ENCODE measurements around the gene CPVL.
"Not testable (repeated sequence)": the region's sequence is repeated elsewhere in the genome, so short reads cannot be mapped to it uniquely, and the experiment has no call there.

Gene CPVL

DNA sequence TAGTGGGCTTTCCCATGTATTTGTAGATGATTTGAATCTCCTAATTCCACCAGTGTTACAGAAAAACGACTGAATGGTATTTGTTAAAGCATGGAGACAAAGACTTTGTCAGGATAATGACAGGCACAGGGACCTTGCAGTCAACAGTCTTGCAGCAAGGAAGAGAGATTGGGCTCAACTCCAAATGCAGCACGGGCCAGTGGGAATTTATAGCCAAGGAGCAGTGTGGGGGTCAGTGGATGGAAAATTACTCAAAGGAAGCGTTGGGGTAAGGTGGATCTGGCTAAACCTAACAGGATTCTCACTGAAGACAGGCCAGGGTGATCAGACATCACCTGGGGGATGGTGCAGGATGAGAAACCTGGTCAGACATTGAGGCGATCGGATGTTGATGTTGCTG lies 24.3 kb downstream of the CPVL start:
- DNase-seq (ENCODE audit: low read depth, low spot score) = no peak
- Histone ChIP-seq H3K9me3 (ENCODE audit: control insufficient read depth, insufficient read depth, low read length) (no peaks in the 10 kb centered on the region; the same call in 1 of the 2 replicates), H3K27ac (ENCODE audit: low read length) (no peak overlapping the region), H3K4me3 (ENCODE audit: low read length) (no peak overlapping the region), H3K27me3 (ENCODE audit: control insufficient read depth, insufficient read depth, low read length) (no peaks in the 10 kb centered on the region), H3K4me1 (ENCODE audit: control insufficient read depth, insufficient read depth, low read length) (peaks cover 2% of the 10 kb centered on the region; the same call in 1 of the 2 replicates), H3K36me3 (ENCODE audit: control insufficient read depth, insufficient read depth, low read length) (no peaks in the 10 kb centered on the region)
- WGBS (ENCODE audit: insufficient coverage, insufficient read length) = no CpG with 5 or more reads among the region's 5 CpGs

DNA sequence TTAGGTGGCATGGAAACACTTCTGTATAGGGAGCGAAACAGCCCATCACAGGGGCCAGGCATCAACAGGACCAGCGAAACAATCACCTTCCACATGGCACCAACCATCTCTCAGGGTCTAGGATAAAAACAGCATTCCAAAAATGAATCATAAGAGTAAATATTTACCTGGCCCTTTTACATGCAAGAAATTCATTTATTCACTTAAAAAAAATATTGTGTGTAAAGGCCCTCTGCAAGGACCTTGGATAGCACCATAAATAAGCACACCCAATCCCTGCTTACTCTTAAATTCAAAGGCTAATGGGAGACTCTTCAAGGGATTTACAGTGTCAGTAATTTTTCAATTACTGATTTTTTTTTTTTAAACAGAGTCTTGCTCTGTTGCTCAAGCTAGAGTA lies 25.4 kb downstream of the CPVL start:
- H3K27ac ChIP-seq (ENCODE audit: low read length) = no peak overlapping the region
- WGBS (ENCODE audit: insufficient coverage, insufficient read length) = no CpG with 5 or more reads among the region's 2 CpGs
- H3K4me3 ChIP-seq (ENCODE audit: low read length) = no peak overlapping the region
- peaks cover 2% of the 10 kb centered on the region; the same call in 1 of the 2 replicates for H3K4me1 ChIP-seq (ENCODE audit: control insufficient read depth, insufficient read depth, low read length)
- no peaks in the 10 kb centered on the region for H3K27me3 ChIP-seq (ENCODE audit: control insufficient read depth, insufficient read depth, low read length)
- no peak for DNase-seq (ENCODE audit: low read depth, low spot score)
- H3K9me3 ChIP-seq (ENCODE audit: control insufficient read depth, insufficient read depth, low read length) = no peaks in the 10 kb centered on the region; the same call in 1 of the 2 replicates
- no peaks in the 10 kb centered on the region for H3K36me3 ChIP-seq (ENCODE audit: control insufficient read depth, insufficient read depth, low read length)

DNA sequence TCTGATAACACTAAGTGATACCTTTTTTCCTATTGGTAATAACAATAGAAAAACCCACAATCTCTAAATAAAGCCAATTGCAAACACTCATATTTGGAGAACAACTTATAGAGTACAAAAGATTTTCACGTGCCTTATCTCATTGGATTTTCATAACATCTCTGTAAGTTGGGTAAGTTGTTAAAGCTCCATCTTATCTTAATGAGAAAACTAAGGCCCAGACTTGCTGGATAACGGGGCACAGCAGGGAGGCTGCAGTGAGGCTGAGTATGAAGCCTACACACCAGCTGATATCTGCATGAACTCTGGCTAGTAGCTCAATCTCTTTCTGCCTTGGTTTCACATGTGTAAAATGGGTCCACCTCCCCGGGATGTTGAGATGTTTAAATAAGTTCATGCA lies 26.8 kb downstream of the CPVL start:
- no peak overlapping the region for H3K4me3 ChIP-seq (ENCODE audit: low read length)
- H3K9me3 ChIP-seq (ENCODE audit: control insufficient read depth, insufficient read depth, low read length) = no peaks in the 10 kb centered on the region; the same call in 1 of the 2 replicates
- H3K4me1 ChIP-seq (ENCODE audit: control insufficient read depth, insufficient read depth, low read length) = peaks cover 2% of the 10 kb centered on the region; the same call in 1 of the 2 replicates
- H3K27me3 ChIP-seq (ENCODE audit: control insufficient read depth, insufficient read depth, low read length) = no peaks in the 10 kb centered on the region
- no peaks in the 10 kb centered on the region for H3K36me3 ChIP-seq (ENCODE audit: control insufficient read depth, insufficient read depth, low read length)
- no peak for DNase-seq (ENCODE audit: low read depth, low spot score)
- H3K27ac ChIP-seq (ENCODE audit: low read length) = no peak overlapping the region
- WGBS (ENCODE audit: insufficient coverage, insufficient read length) = no CpG with 5 or more reads among the region's 3 CpGs

DNA sequence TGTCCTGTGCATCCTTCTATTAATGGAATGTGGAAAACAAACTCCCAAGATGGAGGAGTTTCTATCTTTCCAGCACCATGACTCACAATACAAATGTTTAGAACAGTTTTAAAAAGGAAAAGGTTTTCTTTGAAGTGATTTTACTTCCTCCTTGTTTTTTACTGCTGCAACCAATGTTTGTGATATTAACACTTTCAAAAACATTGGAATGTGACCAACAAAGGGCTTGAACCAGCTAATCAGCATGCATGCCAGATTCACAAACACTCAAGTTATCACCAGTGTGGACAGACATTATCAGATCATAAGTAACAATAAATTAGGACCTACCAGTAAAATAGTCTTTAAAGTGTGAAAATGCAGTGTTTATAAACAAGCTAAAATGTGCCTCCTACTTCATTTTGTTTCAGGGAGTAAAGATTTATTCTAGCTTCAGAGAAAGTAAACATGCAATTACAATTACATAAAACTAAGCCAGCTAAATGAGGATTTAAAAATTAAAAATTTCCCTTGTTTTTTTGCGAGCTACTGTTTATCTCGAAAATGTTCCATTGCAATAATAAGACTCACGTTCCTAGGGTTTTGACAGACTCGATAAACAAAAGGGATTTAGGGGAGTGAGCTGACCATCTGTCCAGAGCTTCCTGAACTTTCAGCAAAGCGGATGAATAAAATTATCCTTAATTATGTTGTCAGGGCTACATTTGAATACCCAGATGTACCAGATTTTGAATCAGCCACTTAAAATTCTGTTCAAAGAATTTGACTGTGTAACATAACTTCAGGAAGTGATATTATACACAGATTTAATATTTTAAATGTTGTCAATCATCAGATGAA lies 29.8 kb downstream of the CPVL start:
- DNase-seq (ENCODE audit: low read depth, low spot score) = no peak
- Histone ChIP-seq H3K27me3 (ENCODE audit: control insufficient read depth, insufficient read depth, low read length) (no peaks in the 10 kb centered on the region), H3K9me3 (ENCODE audit: control insufficient read depth, insufficient read depth, low read length) (no peaks in the 10 kb centered on the region; the same call in 1 of the 2 replicates), H3K27ac (ENCODE audit: low read length) (no peak overlapping the region), H3K36me3 (ENCODE audit: control insufficient read depth, insufficient read depth, low read length) (no peaks in the 10 kb centered on the region), H3K4me3 (ENCODE audit: low read length) (no peak overlapping the region), H3K4me1 (ENCODE audit: control insufficient read depth, insufficient read depth, low read length) (peaks cover 3% of the 10 kb centered on the region; the same call in 1 of the 2 replicates)
- WGBS (ENCODE audit: insufficient coverage, insufficient read length) = no CpG with 5 or more reads among the region's 5 CpGs

DNA sequence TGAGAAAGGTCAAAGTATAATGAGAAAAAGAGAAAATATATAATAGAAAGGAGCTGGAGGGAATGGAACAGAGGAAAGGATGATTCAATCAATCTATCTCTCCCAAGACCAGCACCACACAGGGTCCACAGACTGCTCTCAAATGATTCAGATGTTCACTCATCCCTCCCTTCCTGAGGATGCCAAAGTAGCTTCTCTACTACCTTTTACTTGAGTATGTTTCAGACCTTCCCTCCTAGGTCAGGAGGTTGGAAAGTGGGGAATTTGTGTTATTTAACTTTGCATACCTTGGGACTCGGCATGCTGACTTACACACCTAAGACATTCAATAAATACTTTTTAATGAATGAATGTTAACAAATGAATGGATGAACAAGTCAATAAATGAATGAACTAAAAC lies 30.6 kb downstream of the CPVL start:
- H3K27me3 ChIP-seq (ENCODE audit: control insufficient read depth, insufficient read depth, low read length) = no peaks in the 10 kb centered on the region
- H3K4me1 ChIP-seq (ENCODE audit: control insufficient read depth, insufficient read depth, low read length) = peaks cover 3% of the 10 kb centered on the region; the same call in 1 of the 2 replicates
- H3K36me3 ChIP-seq (ENCODE audit: control insufficient read depth, insufficient read depth, low read length) = no peaks in the 10 kb centered on the region
- WGBS (ENCODE audit: insufficient coverage, insufficient read length) = no CpG with 5 or more reads among the region's 1 CpG
- H3K9me3 ChIP-seq (ENCODE audit: control insufficient read depth, insufficient read depth, low read length) = no peaks in the 10 kb centered on the region; the same call in 1 of the 2 replicates
- DNase-seq (ENCODE audit: low read depth, low spot score) = no peak
- H3K27ac ChIP-seq (ENCODE audit: low read length) = no peak overlapping the region
- H3K4me3 ChIP-seq (ENCODE audit: low read length) = no peak overlapping the region

DNA sequence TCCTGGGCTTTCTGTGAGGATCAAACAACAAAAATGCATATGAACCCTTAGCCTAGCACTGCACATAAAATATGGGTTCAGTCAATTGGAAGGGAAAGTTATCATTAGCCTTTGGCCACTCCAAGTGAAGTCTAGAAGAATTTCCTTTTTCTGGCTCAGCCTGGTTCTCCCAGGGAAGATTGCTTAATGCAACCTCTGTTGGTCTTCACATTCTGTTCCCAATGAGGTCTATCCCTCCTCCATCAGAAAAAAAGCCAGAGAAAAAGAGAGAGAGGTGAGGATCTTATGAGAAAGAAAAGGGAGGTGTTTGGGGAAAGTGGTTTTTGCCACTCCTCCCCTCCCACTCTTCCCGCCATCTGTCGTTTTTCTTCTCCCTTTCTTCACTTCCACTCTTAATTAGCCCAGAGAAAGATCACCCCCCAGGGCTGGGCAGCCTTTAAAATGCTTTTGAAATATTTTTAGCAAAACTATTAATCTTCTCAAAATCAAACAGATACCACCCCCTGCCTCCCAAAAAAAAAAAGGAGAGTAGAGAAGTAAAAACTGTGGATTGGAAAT lies 31.1 kb downstream of the CPVL start:
- H3K36me3 ChIP-seq (ENCODE audit: control insufficient read depth, insufficient read depth, low read length) = no peaks in the 10 kb centered on the region
- DNase-seq (ENCODE audit: low read depth, low spot score) = no peak
- no peak overlapping the region for H3K27ac ChIP-seq (ENCODE audit: low read length)
- H3K4me3 ChIP-seq (ENCODE audit: low read length) = no peak overlapping the region
- no peaks in the 10 kb centered on the region for H3K27me3 ChIP-seq (ENCODE audit: control insufficient read depth, insufficient read depth, low read length)
- WGBS (ENCODE audit: insufficient coverage, insufficient read length) = no CpG with 5 or more reads among the region's 2 CpGs
- peaks cover 3% of the 10 kb centered on the region; the same call in 1 of the 2 replicates for H3K4me1 ChIP-seq (ENCODE audit: control insufficient read depth, insufficient read depth, low read length)
- no peaks in the 10 kb centered on the region; the same call in 1 of the 2 replicates for H3K9me3 ChIP-seq (ENCODE audit: control insufficient read depth, insufficient read depth, low read length)

DNA sequence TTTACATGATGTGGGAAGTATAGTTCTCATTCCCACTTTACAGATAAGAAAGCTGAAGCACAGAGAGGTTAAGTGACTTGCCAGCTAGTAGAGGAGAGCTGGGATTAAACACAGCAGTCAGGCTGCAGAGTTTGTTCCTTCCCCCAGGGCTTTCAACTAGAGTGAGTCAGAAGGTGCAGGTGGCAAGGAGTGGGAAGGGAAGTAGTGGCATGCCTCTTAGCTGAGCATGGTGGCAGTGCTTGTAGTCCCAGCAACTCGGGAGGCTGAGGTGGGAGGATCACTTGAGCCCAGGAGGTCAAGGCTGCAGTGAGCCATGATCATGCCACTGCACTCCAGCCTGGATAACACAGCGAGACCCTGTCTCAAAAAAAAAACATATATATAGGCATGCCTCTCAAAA lies 32.1 kb downstream of the CPVL start:
- H3K27me3 ChIP-seq (ENCODE audit: control insufficient read depth, insufficient read depth, low read length); DNase-seq (ENCODE audit: low read depth, low spot score); H3K27ac ChIP-seq (ENCODE audit: low read length); H3K4me1 ChIP-seq (ENCODE audit: control insufficient read depth, insufficient read depth, low read length); H3K9me3 ChIP-seq (ENCODE audit: control insufficient read depth, insufficient read depth, low read length); H3K4me3 ChIP-seq (ENCODE audit: low read length); H3K36me3 ChIP-seq (ENCODE audit: control insufficient read depth, insufficient read depth, low read length): not testable (repeated sequence)
- WGBS (ENCODE audit: insufficient coverage, insufficient read length) = no CpG with 5 or more reads among the region's 2 CpGs

DNA sequence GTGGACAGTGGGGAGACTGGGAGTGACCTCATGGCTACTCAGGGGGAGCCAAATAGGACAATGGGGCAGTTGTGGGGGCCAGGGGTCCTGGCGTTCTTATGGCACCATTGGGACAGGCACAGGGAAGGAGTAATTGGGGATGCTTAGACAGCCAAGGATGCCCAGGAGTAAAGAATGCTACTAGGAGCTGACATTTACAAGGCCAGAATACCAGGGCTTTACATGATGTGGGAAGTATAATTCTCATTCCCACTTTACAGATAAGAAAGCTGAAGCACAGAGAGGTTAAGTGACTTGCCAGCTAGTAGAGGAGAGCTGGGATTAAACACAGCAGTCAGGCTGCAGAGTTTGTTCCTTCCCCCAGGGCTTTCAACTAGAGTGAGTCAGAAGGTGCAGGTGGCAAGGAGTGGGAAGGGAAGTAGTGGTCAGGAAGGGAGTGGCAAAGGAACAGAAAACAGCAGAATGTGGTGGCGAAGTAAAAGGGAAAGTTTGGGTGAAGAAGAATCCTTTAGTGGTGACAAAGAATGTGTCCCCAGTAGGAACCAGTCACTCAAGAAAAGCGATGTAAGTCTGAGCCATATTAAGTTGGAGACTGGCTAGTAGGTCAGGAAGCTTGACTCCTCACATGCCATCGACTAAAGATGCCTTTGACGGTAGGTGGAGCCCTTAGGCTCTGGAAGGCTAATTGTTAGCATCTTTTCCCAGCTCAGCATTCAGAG lies 32.8 kb downstream of the CPVL start:
- Histone ChIP-seq H3K27ac (ENCODE audit: low read length) (no peak overlapping the region), H3K4me1 (ENCODE audit: control insufficient read depth, insufficient read depth, low read length) (peaks cover 3% of the 10 kb centered on the region; the same call in 1 of the 2 replicates), H3K36me3 (ENCODE audit: control insufficient read depth, insufficient read depth, low read length) (no peaks in the 10 kb centered on the region), H3K9me3 (ENCODE audit: control insufficient read depth, insufficient read depth, low read length) (no peaks in the 10 kb centered on the region; the same call in 1 of the 2 replicates), H3K27me3 (ENCODE audit: control insufficient read depth, insufficient read depth, low read length) (no peaks in the 10 kb centered on the region), H3K4me3 (ENCODE audit: low read length) (no peak overlapping the region)
- DNase-seq (ENCODE audit: low read depth, low spot score) = peak; percentile 35
- no CpG with 5 or more reads among the region's 5 CpGs for WGBS (ENCODE audit: insufficient coverage, insufficient read length)

DNA sequence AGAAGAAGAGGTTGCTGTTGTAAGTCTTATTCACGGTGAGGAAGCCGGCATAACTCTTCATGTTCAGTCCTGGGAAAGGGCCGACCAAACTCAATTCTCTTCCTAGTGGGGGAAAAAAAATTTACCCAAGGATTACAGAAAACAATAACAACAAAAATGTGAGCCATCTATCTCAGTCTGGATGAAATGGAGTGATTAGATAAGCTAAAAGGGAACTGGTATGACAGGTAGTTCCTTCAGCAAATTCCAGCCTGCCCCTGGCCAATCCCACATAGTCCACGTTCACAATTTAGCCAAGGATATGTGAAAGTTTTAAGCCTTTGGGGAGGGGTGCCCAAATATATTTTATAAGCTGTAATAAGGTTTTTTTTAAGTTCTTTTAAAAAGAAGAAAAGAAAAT lies 33.6 kb downstream of the CPVL start:
- Histone ChIP-seq H3K9me3 (ENCODE audit: control insufficient read depth, insufficient read depth, low read length) (no peaks in the 10 kb centered on the region; the same call in 1 of the 2 replicates), H3K4me1 (ENCODE audit: control insufficient read depth, insufficient read depth, low read length) (peaks cover 3% of the 10 kb centered on the region; the same call in 1 of the 2 replicates), H3K27me3 (ENCODE audit: control insufficient read depth, insufficient read depth, low read length) (no peaks in the 10 kb centered on the region), H3K4me3 (ENCODE audit: low read length) (no peak overlapping the region), H3K27ac (ENCODE audit: low read length) (no peak overlapping the region), H3K36me3 (ENCODE audit: control insufficient read depth, insufficient read depth, low read length) (no peaks in the 10 kb centered on the region)
- no CpG with 5 or more reads among the region's 4 CpGs for WGBS (ENCODE audit: insufficient coverage, insufficient read length)
- no peak for DNase-seq (ENCODE audit: low read depth, low spot score)

DNA sequence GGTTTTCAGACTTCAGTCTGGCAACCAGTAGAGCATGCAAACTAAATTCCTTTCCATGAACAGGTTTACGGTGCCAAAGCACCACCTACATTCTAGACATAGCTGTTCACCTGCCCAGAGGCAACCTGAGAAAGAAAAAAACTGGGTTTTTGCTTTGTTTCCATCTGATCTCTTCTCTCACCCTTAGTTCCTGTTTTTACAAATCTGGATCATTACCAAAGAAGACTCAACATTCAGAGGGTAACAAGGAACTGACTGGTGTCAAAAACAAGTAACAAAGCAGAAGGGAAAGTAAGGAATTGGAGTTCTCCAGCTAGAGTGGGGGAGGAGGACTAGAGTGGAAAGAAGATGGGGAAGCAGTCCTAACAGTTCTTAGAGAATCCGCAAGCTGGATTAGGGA lies 36.4 kb downstream of the CPVL start:
- no peak for DNase-seq (ENCODE audit: low read depth, low spot score)
- WGBS (ENCODE audit: insufficient coverage, insufficient read length) = no CpG with 5 or more reads among the region's 2 CpGs
- H3K27ac ChIP-seq (ENCODE audit: low read length) = no peak overlapping the region
- H3K36me3 ChIP-seq (ENCODE audit: control insufficient read depth, insufficient read depth, low read length) = no peaks in the 10 kb centered on the region
- no peak overlapping the region for H3K4me3 ChIP-seq (ENCODE audit: low read length)
- no peaks in the 10 kb centered on the region for H3K27me3 ChIP-seq (ENCODE audit: control insufficient read depth, insufficient read depth, low read length)
- H3K4me1 ChIP-seq (ENCODE audit: control insufficient read depth, insufficient read depth, low read length) = peaks cover 3% of the 10 kb centered on the region; the same call in 1 of the 2 replicates
- no peaks in the 10 kb centered on the region; the same call in 1 of the 2 replicates for H3K9me3 ChIP-seq (ENCODE audit: control insufficient read depth, insufficient read depth, low read length)
